Measurements from ENCODE around the gene REEP1.

DNA sequence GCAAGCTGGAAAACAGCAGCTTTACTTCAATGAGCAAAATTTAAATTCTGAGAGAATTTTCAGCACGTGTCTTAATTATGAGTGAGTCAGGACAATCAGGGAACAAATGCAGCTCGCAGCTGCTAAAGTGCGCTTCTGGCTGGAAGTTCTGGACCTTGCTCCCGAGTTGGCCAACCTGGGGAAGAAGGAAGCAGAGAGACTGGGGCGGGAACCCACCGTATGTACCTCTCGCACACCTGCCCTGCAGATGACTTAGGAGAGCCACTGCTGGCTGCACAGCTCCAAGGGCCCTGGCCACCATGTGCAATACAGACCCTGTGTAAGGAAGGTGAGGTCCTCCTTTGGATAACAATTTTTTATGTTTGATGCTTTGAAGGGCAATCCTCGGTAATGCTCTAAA, 42.4 kb downstream of the REEP1 start:
- TF ChIP-seq EZH2 (IDR thresholded peaks at IDR 0.05; ENCODE audit: borderline replicate concordance, low read length): no peak
- TF ChIP-seq, protein P1, sequence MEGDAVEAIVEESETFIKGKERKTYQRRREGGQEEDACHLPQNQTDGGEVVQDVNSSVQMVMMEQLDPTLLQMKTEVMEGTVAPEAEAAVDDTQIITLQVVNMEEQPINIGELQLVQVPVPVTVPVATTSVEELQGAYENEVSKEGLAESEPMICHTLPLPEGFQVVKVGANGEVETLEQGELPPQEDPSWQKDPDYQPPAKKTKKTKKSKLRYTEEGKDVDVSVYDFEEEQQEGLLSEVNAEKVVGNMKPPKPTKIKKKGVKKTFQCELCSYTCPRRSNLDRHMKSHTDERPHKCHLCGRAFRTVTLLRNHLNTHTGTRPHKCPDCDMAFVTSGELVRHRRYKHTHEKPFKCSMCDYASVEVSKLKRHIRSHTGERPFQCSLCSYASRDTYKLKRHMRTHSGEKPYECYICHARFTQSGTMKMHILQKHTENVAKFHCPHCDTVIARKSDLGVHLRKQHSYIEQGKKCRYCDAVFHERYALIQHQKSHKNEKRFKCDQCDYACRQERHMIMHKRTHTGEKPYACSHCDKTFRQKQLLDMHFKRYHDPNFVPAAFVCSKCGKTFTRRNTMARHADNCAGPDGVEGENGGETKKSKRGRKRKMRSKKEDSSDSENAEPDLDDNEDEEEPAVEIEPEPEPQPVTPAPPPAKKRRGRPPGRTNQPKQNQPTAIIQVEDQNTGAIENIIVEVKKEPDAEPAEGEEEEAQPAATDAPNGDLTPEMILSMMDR (conservative IDR thresholded peaks at IDR 0.05 in 1 of 2, IDR thresholded peaks at IDR 0.05 in 1 of 2; ENCODE audit: extremely low read depth in 1 of 2, insufficient read depth in 1 of 2, low read depth in 1 of 2, low read length in 2 of 2): no peak

All from mammary epithelial cell (primary cell).